Effector memory CD8-positive, alpha-beta T cell (primary cell): ENCODE results near the gene ATF3.

Source experiments
- ATAC-seq: fragments of 150-1000 bp; cut with Tn5 transposase; replicated peaks from 2 replicates; pipeline ENCODE4 v1.10.0; 2021; ENCODE audit warnings: mild to moderate bottlenecking, moderate library complexity
- DNase-seq, 3 experiments: peaks; one replicate each; pipeline ENCODE4 v3.0.0; 2021
- H3K27ac Mint-ChIP-seq, 2 donors: one replicate each; pipeline ENCODE4 v1.8.0; 2022; ENCODE audit warnings: mild to moderate bottlenecking in 2 of 2, mixed read lengths in 2 of 2, moderate library complexity in 2 of 2
- H3K27me3 Mint-ChIP-seq, 2 donors: one replicate each; pipeline ENCODE4 v1.8.0; 2022; ENCODE audit warnings: mixed read lengths in 2 of 2
- H3K36me3 Mint-ChIP-seq: one replicate; pipeline ENCODE4 v1.8.0; 2022; ENCODE audit warnings: mild to moderate bottlenecking, moderate library complexity, mixed read lengths; ENCODE audit not compliant: insufficient read depth
- H3K4me1 Mint-ChIP-seq, 2 donors: one replicate each; pipeline ENCODE4 v1.8.0; 2022; ENCODE audit warnings: low read depth in 2 of 2, mixed read lengths in 2 of 2
- H3K4me3 Mint-ChIP-seq, 2 donors: one replicate each; pipeline ENCODE4 v1.8.0; 2022; ENCODE audit warnings: mild to moderate bottlenecking in 2 of 2, mixed read lengths in 2 of 2, moderate library complexity in 2 of 2
- H3K9me3 Mint-ChIP-seq, 2 donors: one replicate each; pipeline ENCODE4 v1.8.0; 2022; ENCODE audit warnings: mixed read lengths in 2 of 2

ATF3 gene

DNA sequence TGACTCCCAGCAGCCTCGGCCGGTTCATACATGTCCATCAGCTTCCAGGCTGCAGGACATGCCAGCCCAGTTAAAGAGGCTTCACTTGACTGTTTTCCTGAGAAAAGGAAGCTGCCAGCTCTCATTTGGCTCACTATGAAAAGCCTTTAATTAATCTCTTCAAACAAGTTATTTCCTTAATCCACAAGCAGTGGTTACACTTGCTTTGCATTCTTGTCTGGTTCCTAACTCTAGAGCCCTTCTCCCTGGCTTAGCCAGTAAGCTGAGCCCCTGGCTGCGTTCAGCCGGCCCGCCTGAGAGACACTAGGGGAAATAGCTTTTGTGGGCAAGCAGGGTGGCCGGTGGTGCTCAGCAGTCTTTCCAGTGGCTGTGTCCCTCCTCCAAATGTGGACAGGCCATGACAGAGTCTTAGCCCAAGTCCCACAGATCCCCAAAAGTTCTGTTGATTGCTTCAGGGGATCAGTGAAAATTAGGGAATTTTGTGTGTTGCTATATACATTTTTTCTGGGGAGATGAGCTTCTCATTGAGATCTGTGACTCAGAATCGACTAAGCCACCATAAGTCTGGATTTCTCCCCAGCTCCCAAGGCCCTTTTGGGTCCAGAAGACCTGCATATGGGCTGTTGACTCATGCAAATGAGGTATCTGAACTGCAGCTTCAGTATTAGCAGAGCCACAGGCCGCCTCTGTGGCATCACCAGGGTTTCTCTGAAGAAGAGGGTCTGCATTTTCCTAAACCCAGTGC lies 10.1 kb downstream of the ATF3 start:
- H3K27ac Mint-ChIP-seq: no peak overlapping the region

DNA sequence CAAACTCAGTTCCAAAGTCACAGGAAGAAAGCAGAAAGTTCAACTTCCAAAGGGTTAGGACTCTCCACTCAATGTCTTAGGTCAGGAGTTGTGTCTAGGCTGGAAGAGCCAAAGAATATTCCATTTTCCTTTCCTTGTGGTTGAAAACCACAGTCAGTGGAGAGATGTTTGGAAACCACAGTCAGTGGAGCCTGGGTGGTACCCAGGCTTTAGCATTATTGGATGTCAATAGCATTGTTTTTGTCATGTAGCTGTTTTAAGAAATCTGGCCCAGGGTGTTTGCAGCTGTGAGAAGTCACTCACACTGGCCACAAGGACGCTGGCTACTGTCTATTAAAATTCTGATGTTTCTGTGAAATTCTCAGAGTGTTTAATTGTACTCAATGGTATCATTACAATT lies 11.7 kb downstream of the ATF3 start:
- Mint-ChIP-seq H3K27ac (no peak overlapping the region), H3K4me1 (no peaks in the 10 kb centered on the region)

More for the DNA sequence above, 10.1 kb downstream of the ATF3 start:
- no peak overlapping the region for H3K4me3 Mint-ChIP-seq
- H3K4me1 Mint-ChIP-seq: no peaks in the 10 kb centered on the region
- no peak for ATAC-seq
- H3K27me3 Mint-ChIP-seq: peaks cover 1 to 3% of the 10 kb centered on the region in 2 donors
- DNase-seq: no peak
- peaks cover 13% of the 10 kb centered on the region for H3K36me3 Mint-ChIP-seq
- no peaks in the 10 kb centered on the region for H3K9me3 Mint-ChIP-seq

DNA sequence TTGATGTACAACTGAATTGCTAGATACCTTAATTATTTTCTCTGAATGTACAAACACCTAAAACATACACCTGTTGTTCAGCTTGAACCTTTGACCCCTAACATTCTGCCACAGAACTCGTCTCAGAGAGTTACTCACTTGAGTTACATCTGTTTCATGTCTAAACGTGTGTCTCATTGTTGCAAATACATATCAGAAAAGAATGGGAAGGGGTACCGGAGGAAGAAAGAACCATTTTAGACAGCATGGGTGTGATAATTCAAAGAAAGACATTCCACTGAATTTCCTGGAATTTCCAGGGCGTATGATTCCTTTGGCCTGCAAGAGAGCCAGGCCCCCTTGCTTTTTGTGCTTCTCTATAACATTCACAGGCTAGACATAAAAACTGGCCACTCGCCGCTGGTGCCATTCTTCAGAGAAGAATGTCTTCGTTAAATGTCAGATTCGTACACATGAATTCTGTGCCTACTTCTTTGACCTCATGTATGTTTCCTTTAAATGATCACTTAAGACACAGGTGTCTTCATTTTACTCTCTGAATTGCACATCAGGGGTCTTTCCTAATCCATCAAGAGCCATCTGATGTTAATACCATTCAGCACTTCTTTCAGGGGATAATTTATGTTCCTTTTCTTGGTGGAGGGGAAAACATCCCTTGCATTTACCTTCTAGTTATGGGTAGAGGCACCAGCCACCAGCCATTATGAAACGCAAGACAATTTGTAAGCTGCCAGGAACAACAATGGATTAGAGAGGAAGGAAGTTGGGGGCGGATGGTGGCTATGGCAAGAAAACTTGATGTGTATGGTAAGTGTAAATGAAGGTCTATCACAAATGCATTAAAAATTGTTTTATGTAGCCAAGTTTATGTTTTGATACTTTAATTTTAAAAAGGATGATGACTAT lies 12.7 kb downstream of the ATF3 start:
- Mint-ChIP-seq H3K27me3 (peaks cover 27 to 28% of the 10 kb centered on the region in 2 donors), H3K36me3 (peaks cover 11% of the 10 kb centered on the region), H3K4me3 (no peak overlapping the region), H3K4me1 (no peaks in the 10 kb centered on the region), H3K9me3 (no peaks in the 10 kb centered on the region), H3K27ac (no peak overlapping the region)
- ATAC-seq: no peak
- no peak for DNase-seq

More for the DNA sequence above, 11.7 kb downstream of the ATF3 start:
- H3K27me3 Mint-ChIP-seq: peaks cover 18 to 19% of the 10 kb centered on the region in 2 donors
- DNase-seq: no peak
- H3K36me3 Mint-ChIP-seq: peaks cover 11% of the 10 kb centered on the region
- no peaks in the 10 kb centered on the region for H3K9me3 Mint-ChIP-seq
- no peak for ATAC-seq
- H3K4me3 Mint-ChIP-seq: no peak overlapping the region

DNA sequence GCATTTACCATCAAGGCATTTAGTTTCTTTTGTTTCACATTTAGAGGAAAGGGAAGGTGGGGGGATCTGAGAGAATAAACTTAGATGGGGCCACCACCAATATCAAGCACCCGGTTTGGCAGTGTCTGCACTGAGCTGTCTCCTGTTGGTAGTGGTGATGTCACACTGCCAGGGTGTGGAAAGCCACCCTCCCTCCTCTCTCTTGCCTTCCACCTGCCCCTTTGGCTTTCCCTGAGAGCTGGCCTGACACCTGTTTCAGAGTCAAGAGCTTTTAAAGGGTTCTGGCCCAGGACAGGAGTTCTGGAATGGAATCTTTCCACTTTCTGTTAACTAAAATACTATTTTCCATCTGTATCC lies 13.4 kb downstream of the ATF3 start:
- peaks cover 27 to 29% of the 10 kb centered on the region in 2 donors for H3K27me3 Mint-ChIP-seq
- H3K27ac Mint-ChIP-seq: no peak overlapping the region
- no peak for ATAC-seq
- no peaks in the 10 kb centered on the region for H3K9me3 Mint-ChIP-seq
- DNase-seq: no peak
- no peak overlapping the region for H3K4me3 Mint-ChIP-seq
- H3K36me3 Mint-ChIP-seq: peaks cover 11% of the 10 kb centered on the region
- H3K4me1 Mint-ChIP-seq: no peaks in the 10 kb centered on the region

DNA sequence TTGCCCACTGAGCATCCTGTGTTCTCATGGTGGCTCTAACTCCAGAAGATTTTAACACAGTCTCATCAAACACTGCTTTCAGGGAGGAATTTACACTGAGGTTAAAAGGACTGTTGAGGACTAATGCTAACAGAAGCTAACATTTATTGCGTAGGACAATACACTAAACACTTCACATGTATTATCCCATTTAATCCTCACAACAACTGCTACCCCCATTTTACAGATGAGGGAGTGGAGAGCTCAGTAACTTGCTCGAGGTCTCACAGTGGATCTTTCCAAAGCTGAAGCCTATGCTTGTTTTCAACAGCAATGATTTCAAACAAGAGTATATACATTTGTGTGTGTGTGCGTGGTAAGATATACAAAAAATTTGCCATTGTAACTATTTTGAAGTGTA lies 13.9 kb downstream of the ATF3 start:
- H3K9me3 Mint-ChIP-seq: no peaks in the 10 kb centered on the region

DNA sequence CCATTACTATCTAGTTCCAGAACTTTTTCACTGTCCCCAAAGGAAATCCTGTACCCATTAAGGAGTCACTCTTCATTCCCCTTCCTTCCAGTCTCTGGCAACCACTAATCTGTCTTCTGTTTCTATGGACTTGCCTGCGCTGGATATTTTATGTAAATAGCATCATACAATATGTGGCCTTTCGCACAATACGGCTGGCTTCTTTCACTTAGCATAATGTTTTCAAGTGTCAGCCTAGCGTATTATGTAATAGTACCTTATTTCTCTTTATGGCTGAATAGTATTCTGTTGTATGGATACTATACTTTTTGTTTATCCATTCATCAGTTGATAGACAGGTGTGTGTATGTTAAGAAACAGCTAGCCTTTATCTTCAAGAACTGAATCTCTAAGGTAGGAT lies 14.3 kb downstream of the ATF3 start:
- Mint-ChIP-seq H3K9me3 (no peaks in the 10 kb centered on the region), H3K4me3 (no peak overlapping the region), H3K27me3 (peaks cover 27 to 29% of the 10 kb centered on the region in 2 donors), H3K4me1 (no peaks in the 10 kb centered on the region), H3K27ac (no peak overlapping the region), H3K36me3 (peaks cover 11% of the 10 kb centered on the region)
- ATAC-seq (no peak), DNase-seq (no peak)

More for the DNA sequence above, 13.9 kb downstream of the ATF3 start:
- Mint-ChIP-seq H3K4me1 (no peaks in the 10 kb centered on the region), H3K27ac (no peak overlapping the region), H3K27me3 (peaks cover 27 to 29% of the 10 kb centered on the region in 2 donors), H3K4me3 (no peak overlapping the region), H3K36me3 (peaks cover 11% of the 10 kb centered on the region)
- no peak for DNase-seq
- ATAC-seq: no peak

DNA sequence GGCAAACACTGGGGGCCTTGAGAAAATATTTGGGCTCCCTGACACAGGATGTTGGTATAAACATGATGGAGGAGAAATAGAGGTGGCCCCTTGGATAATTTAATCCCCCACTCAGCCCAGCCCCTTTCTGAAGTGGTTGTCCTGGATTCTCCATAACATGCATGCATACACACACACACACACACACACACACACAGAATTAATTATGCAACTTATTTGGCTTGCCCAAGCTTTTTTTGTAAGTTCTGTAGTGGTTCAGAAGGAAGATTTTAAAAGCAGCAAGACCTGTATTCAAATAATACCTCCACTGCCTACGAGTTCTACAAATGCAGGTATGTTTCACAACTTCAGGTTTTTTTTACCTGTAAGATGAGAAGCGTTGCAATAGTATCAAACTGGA lies 15.0 kb downstream of the ATF3 start:
- H3K4me3 Mint-ChIP-seq: no peak overlapping the region
- peaks cover 27 to 29% of the 10 kb centered on the region in 2 donors for H3K27me3 Mint-ChIP-seq
- ATAC-seq: no peak
- no peaks in the 10 kb centered on the region for H3K9me3 Mint-ChIP-seq
- no peaks in the 10 kb centered on the region for H3K4me1 Mint-ChIP-seq
- peaks cover 6% of the 10 kb centered on the region for H3K36me3 Mint-ChIP-seq
- DNase-seq: no peak
- no peak overlapping the region for H3K27ac Mint-ChIP-seq

DNA sequence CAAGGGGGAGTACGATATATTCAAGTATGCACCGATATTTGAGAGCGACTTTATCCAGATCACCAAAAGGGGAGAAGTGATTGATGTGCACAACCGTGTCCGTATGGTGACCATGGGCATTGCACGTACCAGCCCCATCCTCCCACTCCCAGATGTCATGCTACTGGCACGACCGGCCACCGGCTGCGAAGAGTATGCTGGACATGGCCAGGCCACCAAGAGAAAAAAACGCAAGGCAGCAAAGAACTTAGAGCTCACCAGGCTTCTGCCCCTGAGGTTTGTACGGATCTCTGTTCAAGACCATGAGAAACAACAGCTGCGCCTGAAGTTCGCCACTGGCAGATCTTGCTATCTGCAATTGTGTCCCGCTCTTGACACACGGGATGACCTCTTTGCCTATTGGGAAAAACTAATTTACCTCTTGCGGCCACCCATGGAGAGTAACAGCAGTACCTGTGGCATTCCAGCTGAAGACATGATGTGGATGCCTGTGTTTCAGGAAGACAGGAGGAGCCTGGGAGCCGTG lies 16.5 kb downstream of the ATF3 start:
- no peak overlapping the region for H3K27ac Mint-ChIP-seq
- peaks cover 27 to 29% of the 10 kb centered on the region in 2 donors for H3K27me3 Mint-ChIP-seq
- H3K4me1 Mint-ChIP-seq: no peaks in the 10 kb centered on the region
- H3K36me3 Mint-ChIP-seq: peaks cover 2% of the 10 kb centered on the region
- no peaks in the 10 kb centered on the region for H3K9me3 Mint-ChIP-seq
- H3K4me3 Mint-ChIP-seq: no peak overlapping the region
- DNase-seq (no peak), ATAC-seq (no peak)

DNA sequence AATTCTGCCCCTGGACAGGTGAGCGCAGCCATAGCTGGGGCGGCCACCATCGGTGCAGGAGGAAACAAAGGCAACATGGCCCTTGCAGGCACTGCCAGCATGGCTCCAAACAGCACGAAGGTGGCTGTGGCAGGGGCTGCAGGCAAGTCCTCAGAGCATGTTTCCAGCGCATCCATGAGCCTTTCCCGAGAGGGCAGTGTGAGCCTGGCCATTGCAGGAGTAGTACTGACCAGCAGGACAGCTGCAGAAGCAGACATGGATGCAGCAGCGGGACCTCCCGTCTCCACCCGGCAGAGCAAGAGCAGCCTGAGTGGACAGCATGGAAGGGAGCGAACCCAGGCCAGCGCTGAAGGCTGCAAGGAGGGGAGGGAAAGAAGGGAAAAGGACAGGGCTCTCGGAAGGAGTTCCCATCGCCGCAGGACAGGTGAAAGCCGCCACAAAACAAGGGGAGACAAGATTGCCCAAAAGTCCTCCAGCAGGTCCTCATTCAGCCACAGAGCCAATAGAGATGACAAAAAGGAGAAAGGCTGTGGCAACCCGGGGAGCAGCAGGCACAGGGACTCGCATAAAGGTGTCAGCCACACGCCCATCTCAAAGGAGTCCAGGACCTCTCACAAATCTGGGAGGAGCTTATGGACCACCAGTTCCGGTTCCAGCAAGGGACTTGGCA lies 17.4 kb downstream of the ATF3 start:
- H3K4me3 Mint-ChIP-seq: no peak overlapping the region
- no peak for ATAC-seq
- DNase-seq: no peak

DNA sequence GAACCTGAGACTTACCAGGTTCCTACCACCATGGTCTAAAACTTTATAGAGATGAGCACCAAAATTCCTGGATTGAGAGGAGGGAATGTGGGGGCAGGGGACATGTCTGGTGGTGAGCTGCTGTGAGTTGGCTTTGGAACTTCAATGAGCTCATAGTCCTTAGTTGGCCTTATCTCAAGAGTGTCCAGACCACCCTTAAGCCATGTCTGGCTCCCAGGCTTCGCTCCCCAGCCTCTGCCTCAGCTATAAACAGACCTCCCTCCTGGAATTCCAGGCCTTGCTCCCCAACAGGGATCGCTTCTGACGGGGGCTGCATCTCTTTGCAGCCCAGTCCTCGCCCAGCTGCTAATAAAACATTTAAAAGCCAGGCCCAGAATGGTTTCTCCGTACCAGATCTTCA lies 19.5 kb downstream of the ATF3 start:
- DNase-seq: no peak
- Mint-ChIP-seq H3K4me3 (no peak overlapping the region), H3K27ac (no peak overlapping the region), H3K9me3 (no peaks in the 10 kb centered on the region), H3K4me1 (no peaks in the 10 kb centered on the region), H3K36me3 (peaks cover 2% of the 10 kb centered on the region), H3K27me3 (peaks cover 27 to 29% of the 10 kb centered on the region in 2 donors)
- ATAC-seq: no peak

More for the DNA sequence above, 17.4 kb downstream of the ATF3 start:
- H3K9me3 Mint-ChIP-seq: no peaks in the 10 kb centered on the region
- no peaks in the 10 kb centered on the region for H3K4me1 Mint-ChIP-seq
- H3K27ac Mint-ChIP-seq: no peak overlapping the region
- peaks cover 2% of the 10 kb centered on the region for H3K36me3 Mint-ChIP-seq
- peaks cover 27 to 29% of the 10 kb centered on the region in 2 donors for H3K27me3 Mint-ChIP-seq

DNA sequence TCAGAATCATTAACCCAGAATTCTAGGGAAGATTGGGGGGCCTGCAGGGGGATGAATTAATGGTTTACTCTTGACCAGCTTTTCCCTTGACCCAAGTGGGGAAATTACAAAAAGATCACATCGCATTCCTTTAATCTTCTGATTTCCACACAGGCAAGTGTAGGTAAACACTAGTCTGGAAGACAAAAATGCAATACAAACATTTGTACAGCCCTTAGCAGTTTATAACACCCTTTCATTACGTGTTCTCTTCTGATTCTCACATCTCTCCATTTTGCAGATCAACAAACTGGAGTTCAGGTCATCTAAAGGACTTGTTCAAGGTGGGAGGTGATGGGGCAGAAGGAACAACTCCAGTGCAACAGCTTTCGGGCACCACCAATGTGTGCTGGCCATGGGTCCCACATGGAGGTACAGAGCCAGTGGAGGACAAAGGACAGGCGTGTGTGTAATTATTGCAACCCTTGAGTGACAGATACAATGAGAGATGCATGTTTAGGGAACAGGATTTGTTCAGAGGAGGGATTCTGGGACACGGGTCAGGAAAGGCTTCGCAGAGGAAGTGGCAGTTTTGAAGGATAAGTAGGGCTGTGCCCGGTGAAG lies 20.4 kb downstream of the ATF3 start:
- ATAC-seq: no peak
- H3K4me1 Mint-ChIP-seq: no peaks in the 10 kb centered on the region
- peaks cover 21 to 25% of the 10 kb centered on the region in 2 donors for H3K27me3 Mint-ChIP-seq
- H3K4me3 Mint-ChIP-seq: no peak overlapping the region
- DNase-seq: no peak
- no peak overlapping the region for H3K27ac Mint-ChIP-seq
- H3K9me3 Mint-ChIP-seq: no peaks in the 10 kb centered on the region
- H3K36me3 Mint-ChIP-seq: peaks cover 2% of the 10 kb centered on the region

DNA sequence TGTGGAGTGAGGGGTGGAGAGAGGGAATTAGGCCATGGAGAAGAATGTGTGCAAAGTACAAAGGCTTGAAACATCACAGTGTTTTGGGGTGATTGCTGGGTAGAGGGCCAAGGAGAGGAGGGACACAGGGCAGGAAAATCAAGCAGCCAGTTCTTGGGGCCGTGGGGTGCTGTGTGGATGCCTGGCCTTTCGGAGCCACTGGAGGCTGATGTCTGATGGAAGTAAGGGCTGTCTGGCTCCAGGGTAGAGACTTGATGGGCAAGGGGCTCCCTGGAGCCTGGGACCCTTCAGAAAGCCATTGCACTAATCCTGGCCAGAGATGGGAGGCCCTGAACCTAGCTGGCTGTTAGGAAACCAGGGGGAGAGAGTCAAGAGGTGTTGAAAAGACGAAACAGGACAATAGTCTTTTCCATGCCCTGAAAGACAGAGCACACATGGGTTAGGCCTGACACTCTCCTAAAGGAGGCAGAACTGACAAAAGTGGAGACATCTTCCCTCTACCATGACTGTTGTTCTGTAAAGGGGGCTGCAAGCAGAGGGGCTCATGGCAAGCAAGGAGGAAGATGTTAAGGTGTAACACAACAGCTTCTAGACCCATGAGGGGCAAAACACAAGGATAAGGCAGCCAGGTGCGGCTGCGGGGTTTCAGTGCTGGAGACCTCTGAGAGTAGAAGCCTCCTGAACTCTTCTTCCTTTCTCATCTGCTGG lies 21.0 kb downstream of the ATF3 start:
- Mint-ChIP-seq H3K4me3 (no peak overlapping the region), H3K27me3 (peaks cover 15 to 18% of the 10 kb centered on the region in 2 donors), H3K4me1 (no peaks in the 10 kb centered on the region), H3K27ac (no peak overlapping the region), H3K9me3 (no peaks in the 10 kb centered on the region), H3K36me3 (peaks cover under 1% of the 10 kb centered on the region)
- ATAC-seq (no peak), DNase-seq (no peak)
